Fibroblast of lung (primary cell): ENCODE results near the gene LTB.

Experiments
- EZH2 ChIP-seq: IDR thresholded peaks from 2 replicates; pipeline ENCODE4 v1.5.1; 2012; ENCODE audit warnings: low read length, control low read depth, mild to moderate bottlenecking; ENCODE audit errors: missing control alignments
- TF ChIP-seq, protein P1 (sequence below), 2 donors: IDR thresholded peaks in 1 of 2; conservative IDR thresholded peaks in 1 of 2; 1 replicate in 1 of 2; 2 replicates in 1 of 2; pipeline ENCODE4 v1.5.1; 2011 to 2012; ENCODE audit warnings: low read length in 2 of 2, control low read depth in 1 of 2, inconsistent platforms in 1 of 2, low read depth in 1 of 2, mild to moderate bottlenecking in 1 of 2

DNA sequence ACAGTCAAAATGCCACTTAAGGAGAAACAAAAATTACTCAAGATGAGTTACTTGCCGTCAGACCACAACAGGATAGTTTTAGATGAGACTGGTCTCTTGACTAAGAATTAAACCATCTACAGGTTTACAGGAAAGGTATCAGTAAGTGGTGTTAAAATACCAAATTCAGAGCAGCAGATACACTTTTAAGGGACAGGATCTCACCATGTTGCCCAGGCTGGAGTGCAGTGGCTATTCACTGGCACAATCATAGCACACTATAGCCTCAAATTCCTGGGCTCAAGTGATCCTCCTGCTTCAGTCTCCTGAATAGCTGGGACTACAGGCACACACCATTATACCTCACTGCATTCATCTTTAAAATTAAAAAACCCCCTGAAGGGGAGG is 48.8 kb downstream of the LTB start:
- TF ChIP-seq, protein P1, sequence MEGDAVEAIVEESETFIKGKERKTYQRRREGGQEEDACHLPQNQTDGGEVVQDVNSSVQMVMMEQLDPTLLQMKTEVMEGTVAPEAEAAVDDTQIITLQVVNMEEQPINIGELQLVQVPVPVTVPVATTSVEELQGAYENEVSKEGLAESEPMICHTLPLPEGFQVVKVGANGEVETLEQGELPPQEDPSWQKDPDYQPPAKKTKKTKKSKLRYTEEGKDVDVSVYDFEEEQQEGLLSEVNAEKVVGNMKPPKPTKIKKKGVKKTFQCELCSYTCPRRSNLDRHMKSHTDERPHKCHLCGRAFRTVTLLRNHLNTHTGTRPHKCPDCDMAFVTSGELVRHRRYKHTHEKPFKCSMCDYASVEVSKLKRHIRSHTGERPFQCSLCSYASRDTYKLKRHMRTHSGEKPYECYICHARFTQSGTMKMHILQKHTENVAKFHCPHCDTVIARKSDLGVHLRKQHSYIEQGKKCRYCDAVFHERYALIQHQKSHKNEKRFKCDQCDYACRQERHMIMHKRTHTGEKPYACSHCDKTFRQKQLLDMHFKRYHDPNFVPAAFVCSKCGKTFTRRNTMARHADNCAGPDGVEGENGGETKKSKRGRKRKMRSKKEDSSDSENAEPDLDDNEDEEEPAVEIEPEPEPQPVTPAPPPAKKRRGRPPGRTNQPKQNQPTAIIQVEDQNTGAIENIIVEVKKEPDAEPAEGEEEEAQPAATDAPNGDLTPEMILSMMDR (conservative IDR thresholded peaks at IDR 0.05 in 1 of 2, IDR thresholded peaks at IDR 0.05 in 1 of 2; ENCODE audit: low read depth in 1 of 2, low read length in 2 of 2), result no peak
- TF ChIP-seq EZH2, result no peak
